BLaER1 treated with 17β-estradiol and CSF1 and Interleukin-3, amounts not matched to agents 10 nM and 100 nM (cell line): ENCODE measurements around the gene TTC3.
A peak's percentile ranks its signal among the peaks of the same experiment; 100 is the strongest.
"Not testable (repeated sequence)": the region's sequence is repeated elsewhere in the genome, so short reads cannot be mapped to it uniquely, and the experiment has no call there.

Experiments used
- H3K27ac ChIP-seq, 11 experiments: shearing (Covaris generic); formaldehyde crosslinking; 2 replicates each; pipeline ENCODE4 v1.8.1; 2022
- H3K27me3 ChIP-seq, 11 experiments: shearing (Covaris generic); formaldehyde crosslinking; 2 replicates each; pipeline ENCODE4 v1.8.1; 2022
- H3K36me3 ChIP-seq, 11 experiments: shearing (Covaris generic); formaldehyde crosslinking; 2 replicates each; pipeline ENCODE4 v1.8.1; 2022
- H3K4me1 ChIP-seq, 10 experiments: shearing (Covaris generic); formaldehyde crosslinking; 2 replicates each; pipeline ENCODE4 v1.8.1; 2022
- H3K4me2 ChIP-seq, 11 experiments: shearing (Covaris generic); formaldehyde crosslinking; 2 replicates each; pipeline ENCODE4 v1.8.1; 2022
- H3K4me3 ChIP-seq, 10 experiments: shearing (Covaris generic); formaldehyde crosslinking; 2 replicates each; pipeline ENCODE4 v1.8.1; 2022
- H3K9ac ChIP-seq, 11 experiments: shearing (Covaris generic); formaldehyde crosslinking; 2 replicates each; pipeline ENCODE4 v1.8.1; 2022
- H3K9me3 ChIP-seq, 11 experiments: shearing (Covaris generic); formaldehyde crosslinking; replicated peaks in 1 of 11; 2 replicates each; pipeline ENCODE4 v1.8.1; 2022
- H4K20me1 ChIP-seq, 11 experiments: shearing (Covaris generic); formaldehyde crosslinking; 2 replicates each; pipeline ENCODE4 v1.8.1; 2022
- Cebpa-rat ChIP-seq, 11 experiments: shearing (Covaris generic); IDR thresholded peaks; 2 replicates each; pipeline ENCODE4 v1.8.1; 2022

TTC3 gene

DNA sequence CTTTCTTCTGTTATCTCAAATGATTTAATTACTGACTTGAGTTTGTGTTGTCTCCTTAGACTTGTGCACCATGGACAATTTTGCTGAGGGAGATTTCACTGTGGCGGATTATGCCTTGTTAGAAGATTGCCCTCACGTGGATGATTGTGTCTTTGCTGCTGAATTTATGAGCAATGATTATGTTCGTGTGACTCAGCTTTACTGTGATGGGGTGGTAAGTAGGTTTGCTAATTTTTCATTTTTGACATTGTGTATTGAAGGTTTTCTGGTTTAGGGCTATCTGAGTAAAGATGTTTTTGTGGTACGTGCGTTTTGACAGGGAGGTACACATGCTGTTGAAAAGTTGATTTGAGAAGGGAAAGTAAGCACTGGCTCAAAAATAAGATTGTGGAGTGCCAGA, 14.1 kb downstream of the TTC3 start:
- Histone ChIP-seq H3K9me3 (peaks cover 0 to 3% (median 0%) of the 10 kb centered on the region in 11 experiments; a peak in 1 of 22 replicates), H3K27me3 (no peaks in the 10 kb centered on the region), H3K4me3 (no peak overlapping the region), H3K36me3 (peaks cover 25 to 53% (median 43%) of the 10 kb centered on the region in 11 experiments), H3K4me2 (no peak overlapping the region), H3K9ac (peak overlapping the region in 1 of 11 experiments; percentile 27; a peak in 1 of 22 replicates), H3K27ac (peak overlapping the region in 5 of 11 experiments; percentile 12 to 69 (median 29); a peak in 7 of 22 replicates), H3K4me1 (peaks cover 7 to 23% (median 13%) of the 10 kb centered on the region in 10 experiments; a peak in 18 of 20 replicates), H4K20me1 (peaks cover 12 to 81% (median 53%) of the 10 kb centered on the region in 11 experiments; a peak in 18 of 22 replicates)
- TF ChIP-seq Cebpa-rat (IDR thresholded peaks at IDR 0.05), result no peak

DNA sequence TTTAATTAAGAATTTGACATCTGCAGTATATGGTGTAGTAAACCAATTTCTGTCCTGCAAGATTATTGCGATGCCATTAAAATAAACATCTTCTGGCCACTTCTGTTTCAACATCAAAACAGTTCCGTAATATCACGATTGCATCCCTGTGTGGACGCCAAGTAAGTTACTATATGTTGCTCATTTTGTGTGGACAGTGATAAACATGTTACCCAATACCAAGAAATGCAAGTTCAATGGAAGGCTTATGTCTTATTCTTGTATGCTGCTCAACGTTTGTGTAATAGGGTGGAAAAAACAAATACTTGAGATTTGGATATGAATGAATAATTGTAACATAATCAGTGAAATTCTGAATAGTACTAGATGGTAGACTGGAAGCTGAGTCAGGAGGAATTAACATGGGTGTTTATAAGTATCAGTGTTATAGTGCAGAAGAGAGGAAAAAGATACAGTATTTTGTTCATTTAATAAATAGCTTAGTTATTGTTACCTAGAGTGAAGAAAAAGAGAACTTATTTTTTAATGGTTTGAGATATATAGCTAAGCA, 15.2 kb downstream of the TTC3 start:
- Histone ChIP-seq H3K4me3 (no peak overlapping the region), H3K36me3 (peaks cover 26 to 61% (median 48%) of the 10 kb centered on the region in 11 experiments), H3K27ac (0 out of 22 replicates have a peak overlapping the region, but pooled peaks of 1 of the 11 experiments have one; percentile 69), H3K9me3 (no peaks in the 10 kb centered on the region), H4K20me1 (peaks cover 12 to 70% (median 43%) of the 10 kb centered on the region in 11 experiments; a peak in 18 of 22 replicates), H3K9ac (no peak overlapping the region), H3K4me2 (no peak overlapping the region), H3K27me3 (no peaks in the 10 kb centered on the region), H3K4me1 (peaks cover 4 to 13% (median 7%) of the 10 kb centered on the region in 10 experiments; a peak in 18 of 20 replicates)
- TF ChIP-seq Cebpa-rat (IDR thresholded peaks at IDR 0.05), result no peak

DNA sequence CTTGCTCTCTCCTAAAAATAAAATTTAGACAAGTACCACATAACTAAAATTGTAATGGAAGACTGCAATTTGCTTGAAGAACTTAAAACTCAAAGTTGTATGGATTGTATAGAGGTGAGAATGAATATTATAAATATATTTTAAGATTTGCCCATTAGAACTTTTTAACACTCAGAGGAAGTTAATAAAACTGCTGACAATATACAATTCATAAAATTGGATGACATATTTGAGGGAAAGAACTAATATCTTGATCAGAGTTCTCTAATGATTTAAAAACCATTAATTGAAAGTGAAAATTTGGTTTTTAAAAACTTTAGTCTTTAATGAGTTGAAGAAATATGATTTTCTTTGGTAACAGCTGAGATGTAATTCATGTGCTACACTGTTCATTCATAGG, 20.9 kb downstream of the TTC3 start:
- no peaks in the 10 kb centered on the region for H3K4me1 ChIP-seq
- TF ChIP-seq Cebpa-rat (IDR thresholded peaks at IDR 0.05), result no peak
- no peak overlapping the region for H3K9ac ChIP-seq
- H3K9me3 ChIP-seq, result no peaks in the 10 kb centered on the region
- H3K4me2 ChIP-seq, result no peak overlapping the region
- no peak overlapping the region for H3K4me3 ChIP-seq
- no peak overlapping the region for H3K27ac ChIP-seq
- H3K36me3 ChIP-seq, result peaks cover 62 to 99% (median 82%) of the 10 kb centered on the region in 11 experiments
- peaks cover 0 to 13% (median 0%) of the 10 kb centered on the region in 11 experiments; a peak in 5 of 22 replicates for H4K20me1 ChIP-seq
- no peaks in the 10 kb centered on the region for H3K27me3 ChIP-seq

DNA sequence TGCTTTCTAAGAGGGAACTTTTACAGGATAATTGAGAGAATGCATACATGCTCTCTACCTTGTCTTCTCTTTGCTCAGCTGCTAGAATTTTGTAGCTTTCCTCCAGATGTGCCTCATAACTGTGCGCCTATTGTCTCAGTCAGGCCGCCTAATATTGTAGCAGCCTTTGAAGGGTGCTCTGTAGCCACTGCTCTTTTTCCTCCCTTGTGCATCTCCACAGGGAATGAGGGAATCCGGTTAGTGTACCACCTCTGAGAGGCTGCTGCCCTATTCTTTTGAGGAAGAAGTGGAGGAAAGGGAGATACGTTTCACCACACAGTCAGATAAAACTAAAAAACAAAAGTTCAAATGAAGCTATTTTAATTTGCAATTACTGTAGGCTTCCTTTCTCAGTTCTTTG, 22.8 kb downstream of the TTC3 start:
- no peak overlapping the region for H3K9ac ChIP-seq
- H3K27me3 ChIP-seq, result no peaks in the 10 kb centered on the region
- no peak for TF ChIP-seq Cebpa-rat (IDR thresholded peaks at IDR 0.05)
- no peak overlapping the region for H3K27ac ChIP-seq
- H3K36me3 ChIP-seq, result peaks cover 61 to 99% (median 79%) of the 10 kb centered on the region in 11 experiments
- no peak overlapping the region for H3K4me2 ChIP-seq
- H3K4me3 ChIP-seq, result no peak overlapping the region
- peaks cover 0 to 6% (median 0%) of the 10 kb centered on the region in 10 experiments; a peak in 1 of 20 replicates for H3K4me1 ChIP-seq
- H4K20me1 ChIP-seq, result 0 out of 22 replicates have a peak, but pooled peaks cover 0 to 3% (median 0%) of the 10 kb centered on the region in 11 experiments
- H3K9me3 ChIP-seq, result no peaks in the 10 kb centered on the region

DNA sequence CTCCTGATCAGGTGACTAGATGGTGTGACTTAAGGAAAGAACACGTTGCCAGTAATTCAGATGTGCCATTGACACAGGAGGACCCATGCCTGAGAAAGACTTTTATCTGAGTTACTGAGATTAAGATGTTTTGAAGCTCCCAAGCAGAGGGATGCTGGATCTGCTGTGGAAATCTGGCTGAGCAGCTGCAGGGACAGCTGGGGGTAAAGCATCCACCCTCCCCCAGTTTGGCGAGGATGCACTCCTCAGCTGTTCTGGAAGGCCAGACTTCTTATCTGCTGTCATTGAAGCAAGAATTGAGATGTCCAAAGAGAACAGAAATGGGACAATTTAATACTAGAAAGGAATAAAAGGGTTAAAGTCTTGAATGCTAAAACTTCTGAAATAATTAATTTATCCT, 25.7 kb downstream of the TTC3 start:
- H3K27me3 ChIP-seq, result no peaks in the 10 kb centered on the region
- peaks cover 56 to 83% (median 66%) of the 10 kb centered on the region in 11 experiments for H3K36me3 ChIP-seq
- H3K4me3 ChIP-seq, result no peak overlapping the region
- peaks cover 0 to 8% (median 2%) of the 10 kb centered on the region in 11 experiments; a peak in 8 of 22 replicates for H3K9me3 ChIP-seq
- H3K9ac ChIP-seq, result no peak overlapping the region
- H3K4me2 ChIP-seq, result no peak overlapping the region
- H3K27ac ChIP-seq, result no peak overlapping the region
- H3K4me1 ChIP-seq, result peaks cover 0 to 6% (median 0%) of the 10 kb centered on the region in 10 experiments; a peak in 1 of 20 replicates
- no peak for TF ChIP-seq Cebpa-rat (IDR thresholded peaks at IDR 0.05)
- no peaks in the 10 kb centered on the region for H4K20me1 ChIP-seq

DNA sequence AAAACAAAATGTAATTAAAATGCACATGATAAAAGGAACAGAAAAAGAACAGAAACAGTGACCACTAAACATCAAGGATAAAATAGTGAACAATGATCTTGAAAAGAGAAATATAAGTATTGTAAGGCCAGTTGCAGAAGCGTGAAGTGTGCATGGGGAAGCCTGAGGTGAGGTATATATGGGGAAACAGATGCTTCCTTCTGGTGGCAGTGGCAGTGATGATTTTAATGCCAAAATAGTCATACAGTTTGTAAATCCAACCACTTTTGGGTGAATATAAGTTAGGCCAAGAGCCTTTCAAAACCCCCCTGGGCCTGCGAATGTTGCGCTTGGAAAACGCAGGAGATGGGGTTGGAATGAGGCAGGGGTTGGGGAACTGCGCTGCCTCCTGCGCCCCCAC, 27.3 kb downstream of the TTC3 start:
- no peak overlapping the region for H3K4me3 ChIP-seq
- TF ChIP-seq Cebpa-rat (IDR thresholded peaks at IDR 0.05), result no peak
- no peak overlapping the region for H3K9ac ChIP-seq
- no peak overlapping the region for H3K27ac ChIP-seq
- no peak overlapping the region for H3K4me2 ChIP-seq
- peaks cover 50 to 82% (median 64%) of the 10 kb centered on the region in 11 experiments for H3K36me3 ChIP-seq
- peaks cover 0 to 6% (median 0%) of the 10 kb centered on the region in 10 experiments; a peak in 1 of 20 replicates for H3K4me1 ChIP-seq
- H3K27me3 ChIP-seq, result no peaks in the 10 kb centered on the region
- peaks cover 0 to 18% (median 15%) of the 10 kb centered on the region in 11 experiments; a peak in 14 of 22 replicates for H3K9me3 ChIP-seq
- no peaks in the 10 kb centered on the region for H4K20me1 ChIP-seq

DNA sequence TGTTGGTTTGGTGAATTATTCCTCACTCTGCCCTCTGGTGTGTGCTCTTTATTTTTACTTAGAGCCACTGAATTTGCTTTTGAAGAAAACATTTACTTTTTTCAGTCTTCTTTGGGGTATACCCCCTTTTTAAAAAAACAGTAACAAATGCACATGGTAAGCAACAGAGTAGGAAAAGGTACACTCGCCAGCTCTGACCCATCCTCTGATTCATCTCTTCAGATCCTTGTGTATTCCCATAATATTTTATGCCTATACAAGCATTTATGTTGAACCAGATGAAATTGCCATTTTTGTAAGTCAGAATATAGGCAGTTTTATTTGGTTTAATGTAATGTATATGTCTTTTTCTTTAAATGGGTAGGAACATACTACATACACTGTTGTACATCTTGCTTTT, 28.3 kb downstream of the TTC3 start:
- H3K36me3 ChIP-seq, result peaks cover 40 to 82% (median 61%) of the 10 kb centered on the region in 11 experiments
- no peaks in the 10 kb centered on the region for H4K20me1 ChIP-seq
- H3K9me3 ChIP-seq, result peaks cover under 1 to 28% (median 24%) of the 10 kb centered on the region in 11 experiments; a peak in 20 of 22 replicates
- no peak overlapping the region for H3K27ac ChIP-seq
- no peak overlapping the region for H3K4me3 ChIP-seq
- no peak overlapping the region for H3K4me2 ChIP-seq
- no peak for TF ChIP-seq Cebpa-rat (IDR thresholded peaks at IDR 0.05)
- H3K4me1 ChIP-seq, result peaks cover 0 to 6% (median 0%) of the 10 kb centered on the region in 10 experiments; a peak in 1 of 20 replicates
- H3K27me3 ChIP-seq, result no peaks in the 10 kb centered on the region
- H3K9ac ChIP-seq, result no peak overlapping the region

DNA sequence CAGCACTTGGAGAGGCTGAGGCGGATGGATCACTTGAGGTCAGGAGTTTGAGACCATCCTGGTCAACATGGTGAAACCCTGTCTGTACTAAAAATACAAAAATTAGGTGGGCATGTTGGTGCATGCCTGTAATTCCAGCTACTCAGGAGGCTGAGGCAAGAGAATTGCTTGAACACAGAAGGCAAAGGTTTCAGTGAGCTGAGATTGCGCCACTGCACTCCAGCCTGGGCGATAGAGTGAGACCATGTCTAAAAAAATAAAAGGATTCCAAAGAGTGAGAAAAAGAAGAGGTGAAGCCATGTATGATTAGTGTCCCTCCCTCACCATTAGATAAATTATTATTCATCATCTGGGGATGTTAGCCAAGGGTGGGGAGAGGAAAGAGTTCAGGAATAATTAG, 29.7 kb downstream of the TTC3 start:
- not testable (repeated sequence) for H4K20me1 ChIP-seq, H3K27ac ChIP-seq, H3K4me2 ChIP-seq, H3K27me3 ChIP-seq, H3K4me1 ChIP-seq, H3K9ac ChIP-seq, H3K4me3 ChIP-seq
- peaks cover 37 to 82% (median 62%) of the 10 kb centered on the region in 11 experiments for H3K36me3 ChIP-seq
- peaks cover 14 to 42% (median 38%) of the 10 kb centered on the region in 11 experiments; a peak in 21 of 22 replicates for H3K9me3 ChIP-seq

DNA sequence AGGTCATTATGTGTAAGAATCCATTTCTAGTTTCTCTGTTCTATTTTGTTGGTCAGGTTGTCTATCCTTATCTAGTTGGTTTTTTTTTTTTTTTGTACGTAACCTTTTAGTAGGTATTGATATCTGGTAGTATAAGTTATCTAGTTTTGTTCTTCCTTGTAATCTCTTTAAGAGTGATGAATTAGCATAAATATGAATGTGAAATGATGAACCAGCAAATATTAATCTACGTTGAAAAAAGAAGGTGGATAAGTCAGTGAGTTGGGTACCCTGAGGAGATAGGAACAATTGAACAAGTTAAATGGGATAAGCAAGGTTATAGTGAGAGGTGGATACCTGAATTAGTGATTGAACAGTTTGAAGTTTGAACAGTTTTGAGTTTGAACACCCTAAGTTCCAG, 33.9 kb downstream of the TTC3 start:
- H3K9ac ChIP-seq, result no peak overlapping the region
- H3K27ac ChIP-seq, result no peak overlapping the region
- no peaks in the 10 kb centered on the region for H3K27me3 ChIP-seq
- H3K36me3 ChIP-seq, result peaks cover 23 to 65% (median 47%) of the 10 kb centered on the region in 11 experiments
- H4K20me1 ChIP-seq, result no peaks in the 10 kb centered on the region
- TF ChIP-seq Cebpa-rat (IDR thresholded peaks at IDR 0.05), result no peak
- peaks cover 31 to 74% (median 65%) of the 10 kb centered on the region in 11 experiments for H3K9me3 ChIP-seq
- no peak overlapping the region for H3K4me2 ChIP-seq
- H3K4me3 ChIP-seq, result no peak overlapping the region
- H3K4me1 ChIP-seq, result no peaks in the 10 kb centered on the region

DNA sequence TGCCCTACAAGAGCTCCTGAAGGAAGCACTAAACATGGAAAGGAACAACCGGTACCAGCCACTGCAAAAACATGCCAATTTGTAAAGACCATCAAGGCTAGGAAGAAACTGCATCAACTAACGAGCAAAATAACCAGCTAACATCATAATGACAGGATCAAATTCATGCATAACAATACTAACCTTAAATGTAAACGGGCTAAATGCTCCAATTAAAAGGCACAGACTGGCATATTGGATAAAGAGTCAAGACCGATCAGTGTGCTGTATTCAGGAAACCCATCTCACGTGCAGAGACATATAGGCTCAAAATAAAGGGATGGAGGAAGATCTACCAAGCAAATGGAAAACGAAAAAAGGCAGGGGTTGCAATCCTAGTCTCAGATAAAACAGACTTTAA, 38.0 kb downstream of the TTC3 start:
- not testable (repeated sequence) for H3K4me3 ChIP-seq, H3K4me1 ChIP-seq, H3K9ac ChIP-seq, H3K4me2 ChIP-seq, H4K20me1 ChIP-seq, H3K27me3 ChIP-seq, H3K27ac ChIP-seq
- H3K9me3 ChIP-seq, result peaks cover 31 to 50% (median 42%) of the 10 kb centered on the region in 11 experiments
- H3K36me3 ChIP-seq, result peaks cover 23 to 43% (median 40%) of the 10 kb centered on the region in 11 experiments

DNA sequence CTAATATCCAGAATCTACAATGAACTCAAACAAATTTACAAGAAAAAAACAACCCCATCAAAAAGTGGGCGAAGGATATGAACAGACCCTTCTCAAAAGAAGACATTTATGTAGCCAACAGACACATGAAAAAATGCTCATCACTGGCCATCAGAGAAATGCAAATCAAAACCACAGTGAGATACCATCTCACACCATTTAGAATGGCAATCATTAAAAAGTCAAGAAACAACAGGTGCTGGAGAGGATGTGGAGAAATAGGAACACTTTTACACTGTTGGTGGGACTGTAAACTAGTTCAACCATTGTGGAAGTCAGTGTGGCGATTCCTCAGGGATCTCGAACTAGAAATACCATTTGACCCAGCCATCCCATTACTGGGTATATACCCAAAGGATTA, 41.2 kb downstream of the TTC3 start:
- H3K27me3 ChIP-seq, H3K4me1 ChIP-seq, H4K20me1 ChIP-seq, H3K4me2 ChIP-seq, H3K4me3 ChIP-seq, H3K9ac ChIP-seq, H3K27ac ChIP-seq: not testable (repeated sequence)
- Histone ChIP-seq H3K36me3 (peaks cover 3 to 41% (median 29%) of the 10 kb centered on the region in 11 experiments; a peak in 21 of 22 replicates), H3K9me3 (peaks cover under 1 to 20% (median 10%) of the 10 kb centered on the region in 11 experiments)

DNA sequence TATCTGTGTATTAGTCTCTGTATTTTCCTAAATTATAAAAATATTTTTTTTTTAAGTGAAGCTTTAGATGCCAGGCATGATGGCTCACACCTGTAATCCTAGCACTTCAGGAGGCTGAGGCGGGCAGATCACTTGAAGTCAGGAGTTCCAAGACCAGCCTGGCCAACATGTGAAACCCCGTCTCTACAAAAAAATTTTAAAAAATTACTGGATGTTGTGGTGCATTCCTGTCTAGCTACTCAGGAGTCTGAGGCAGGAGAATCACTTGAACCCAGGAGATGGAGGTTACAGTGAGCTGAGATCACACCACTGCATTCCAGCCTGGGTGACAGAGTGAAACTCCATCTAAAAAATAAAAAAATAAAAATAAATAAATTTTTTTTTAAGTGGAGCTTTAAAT, 43.4 kb downstream of the TTC3 start:
- H3K4me3 ChIP-seq, H4K20me1 ChIP-seq, H3K27ac ChIP-seq, H3K27me3 ChIP-seq, H3K9ac ChIP-seq, H3K4me1 ChIP-seq, H3K9me3 ChIP-seq, H3K4me2 ChIP-seq: not testable (repeated sequence)
- H3K36me3 ChIP-seq, result peaks cover 16 to 58% (median 45%) of the 10 kb centered on the region in 11 experiments; a peak in 21 of 22 replicates
